SK-N-SH (cell line): ENCODE results near the gene CSF2RB. TPM values are rescaled to one million over a fixed set of nuclear protein-coding genes. Genes with fewer than 3 reads are reported as not detected.

Experiments used
- CTCF ChIA-PET: fragments of 300-600, 350-600 bp; formaldehyde crosslinking; extraction: SDS; loops from one replicate; lab custom pipeline; 2021; lab: Yijun Ruan, JAX
- POLR2A ChIA-PET: fragments of 350-600 bp; sonication (Branson Sonifier 250); formaldehyde crosslinking; extraction: SDS; loops from one replicate; lab custom pipeline; 2020; ENCODE audit warnings: antibody characterized with exemption, inconsistent platforms; lab: Yijun Ruan, JAX
- DNase-seq: peaks from one replicate; pipeline ENCODE4 v3.0.0; 2012
- H2AFZ ChIP-seq: fragments of 200-600 bp; sonication (generic); 2 replicates; pipeline ENCODE4 v1.8.1; 2016; ENCODE audit warnings: antibody characterized with exemption, mild to moderate bottlenecking, low read depth
- H3F3A ChIP-seq: fragments of 200-600 bp; sonication (generic); replicated peaks from 2 replicates; pipeline ENCODE3; 2016; ENCODE audit warnings: antibody characterized with exemption, mild to moderate bottlenecking; ENCODE audit not compliant: insufficient read depth
- H3K27ac ChIP-seq, 2 experiments: fragments of 200-500 bp in 1 of 2; fragments of 200-600 bp in 1 of 2; sonication (Bioruptor generic) in 1 of 2; sonication (generic), shearing (Covaris generic) in 1 of 2; 2 replicates each; pipeline versions ENCODE4 v1.5.1 to v1.6.1; 2014 to 2016; ENCODE audit warnings: low read depth in 2 of 2, inconsistent platforms in 1 of 2, low read length in 1 of 2, mild to moderate bottlenecking in 1 of 2, mixed read lengths in 1 of 2
- H3K27me3 ChIP-seq: fragments of 200-600 bp; sonication (generic), shearing (Covaris generic); 2 replicates; pipeline ENCODE4 v1.6.1; 2016; ENCODE audit warnings: mixed run types; ENCODE audit not compliant: insufficient read depth
- H3K36me3 ChIP-seq, 2 experiments: fragments of 200-500 bp in 1 of 2; fragments of 200-600 bp in 1 of 2; sonication (Bioruptor generic) in 1 of 2; sonication (generic) in 1 of 2; replicated peaks in 1 of 2; 2 replicates each; pipeline versions ENCODE3 to v1.5.1; 2014 to 2016; ENCODE audit warnings: low read length in 1 of 2, mild to moderate bottlenecking in 1 of 2; ENCODE audit not compliant: insufficient read depth in 2 of 2, control insufficient read depth in 1 of 2
- H3K4me1 ChIP-seq, 2 experiments: fragments of 200-500 bp in 1 of 2; fragments of 200-600 bp in 1 of 2; sonication (Bioruptor generic) in 1 of 2; sonication (generic), shearing (Covaris generic) in 1 of 2; 2 replicates each; pipeline versions ENCODE4 v1.5.1 to v1.6.1; 2014 to 2016; ENCODE audit warnings: low read depth in 1 of 2, low read length in 1 of 2, mixed run types in 1 of 2; ENCODE audit not compliant: insufficient read depth in 2 of 2, control insufficient read depth in 1 of 2
- H3K4me2 ChIP-seq: fragments of 200-600 bp; sonication (generic), shearing (Covaris generic); 2 replicates; pipeline ENCODE4 v1.6.1; 2017; ENCODE audit warnings: mixed run types
- H3K4me3 ChIP-seq, 2 experiments: fragments of 200-500 bp in 1 of 2; fragments of 200-600 bp in 1 of 2; sonication (Bioruptor generic) in 1 of 2; sonication (generic), shearing (Covaris generic) in 1 of 2; 2 replicates each; pipeline versions ENCODE4 v1.5.1 to v1.8.1; 2014 to 2016; ENCODE audit warnings: low read depth in 2 of 2, inconsistent platforms in 1 of 2, low read length in 1 of 2, mild to moderate bottlenecking in 1 of 2, mixed read lengths in 1 of 2, moderate library complexity in 1 of 2
- H3K79me2 ChIP-seq: fragments of 200-600 bp; sonication (generic); 2 replicates; pipeline ENCODE4 v1.8.1; 2017; ENCODE audit warnings: mild to moderate bottlenecking; ENCODE audit not compliant: insufficient read depth
- H3K9ac ChIP-seq: fragments of 200-600 bp; sonication (generic); 2 replicates; pipeline ENCODE4 v1.6.1; 2017; ENCODE audit warnings: mixed run types
- H3K9me2 ChIP-seq: fragments of 200-600 bp; sonication (generic); 2 replicates; pipeline ENCODE4 v1.6.1; 2017; ENCODE audit warnings: mixed run types
- H3K9me3 ChIP-seq: fragments of 200-600 bp; sonication (generic); 2 replicates; pipeline ENCODE4 v1.6.1; 2017; ENCODE audit warnings: mixed run types, mild to moderate bottlenecking, moderate library complexity
- H4K20me1 ChIP-seq: fragments of 200-600 bp; sonication (generic); 2 replicates; pipeline ENCODE4 v1.6.1; 2017; ENCODE audit warnings: mild to moderate bottlenecking, mixed run types; ENCODE audit not compliant: insufficient read depth
- CHD2 ChIP-seq: fragments of 150-350 bp; IDR thresholded peaks from 2 replicates; pipeline ENCODE4 v1.6.1; 2018; ENCODE audit warnings: low read length; ENCODE audit not compliant: partially characterized antibody
- EP300 ChIP-seq, 2 experiments: IDR thresholded peaks; 2 replicates each; pipeline versions ENCODE4 v1.4.0 to v1.6.1; 2012; ENCODE audit warnings: borderline replicate concordance in 1 of 2, low read depth in 1 of 2, low read length in 1 of 2
- FOSL2 ChIP-seq: IDR thresholded peaks from 2 replicates; pipeline ENCODE4 v1.4.0; 2012; ENCODE audit warnings: low read depth, mild to moderate bottlenecking, moderate library complexity, borderline replicate concordance
- FOXM1 ChIP-seq: IDR thresholded peaks from 2 replicates; pipeline ENCODE4 v1.4.0; 2012; ENCODE audit warnings: low read depth, mild to moderate bottlenecking
- NFIC ChIP-seq: IDR thresholded peaks from 2 replicates; pipeline ENCODE4 v1.4.0; 2012; ENCODE audit warnings: borderline replicate concordance
- NRF1 ChIP-seq: IDR thresholded peaks from 2 replicates; pipeline ENCODE4 v1.6.1; 2012; ENCODE audit warnings: low read depth, mild to moderate bottlenecking, low read length
- RAD21 ChIP-seq: IDR thresholded peaks from 2 replicates; pipeline ENCODE4 v1.6.1; 2012; ENCODE audit warnings: mild to moderate bottlenecking, low read length
- REST ChIP-seq: IDR thresholded peaks from 2 replicates; pipeline ENCODE4 v1.6.1; 2012; ENCODE audit warnings: mild to moderate bottlenecking, low read depth, low read length, moderate library complexity
- RFX5 ChIP-seq: IDR thresholded peaks from 2 replicates; pipeline ENCODE4 v1.6.1; 2012; ENCODE audit warnings: mild to moderate bottlenecking, improper control_type of control experiment, low read length
- RXRA ChIP-seq: IDR thresholded peaks from 2 replicates; pipeline ENCODE4 v1.4.0; 2012; ENCODE audit warnings: low read depth, mild to moderate bottlenecking, borderline replicate concordance
- SIN3A ChIP-seq: IDR thresholded peaks from 2 replicates; pipeline ENCODE4 v1.6.1; 2012; ENCODE audit warnings: low read depth, mild to moderate bottlenecking, low read length, moderate library complexity, borderline replicate concordance
- SMC3 ChIP-seq: IDR thresholded peaks from 2 replicates; pipeline ENCODE4 v1.6.1; 2012; ENCODE audit warnings: low read depth, low read length, improper control_type of control experiment
- WGBS: methylation state at CpG from one replicate; pipeline ENCODE4 v1.1.6; 2017; ENCODE audit warnings: low lambda C conversion rate; 5-methylcytosine and 5-hydroxymethylcytosine counted together
- polyA plus RNA-seq, 3 experiments: library from polyadenylated mRNA; depleted of rRNA; stranded (reverse); fragments of >200 nt; gene quantifications; 2 replicates each; pipeline ENCODE4 v1.2.3, GENCODE V29; 2012
- TF ChIP-seq, protein P1 (sequence below): fragments of 150-350 bp; IDR thresholded peaks from 2 replicates; pipeline ENCODE4 v1.6.1; 2017; ENCODE audit warnings: antibody characterized with exemption, low read length, low read depth, borderline replicate concordance

Gene CSF2RB
- polyA plus RNA-seq, 1 of the 3 experiments (the other 2 are of a cell fraction), result not detected

- Histone ChIP-seq H3K4me1 (no peaks in the 10 kb centered on the region), H3K27me3 (peaks cover 13% of the 10 kb centered on the region; the same call in 1 of the 2 replicates), H3F3A (no peaks in the 10 kb centered on the region), H3K36me3 (no peaks in the 10 kb centered on the region), H3K9me2 (no peaks in the 10 kb centered on the region), H3K79me2 (no peaks in the 10 kb centered on the region), H3K4me2 (no peak overlapping the region), H3K9ac (no peak overlapping the region), H3K9me3 (no peaks in the 10 kb centered on the region), H4K20me1 (no peaks in the 10 kb centered on the region), H3K27ac (no peak overlapping the region), H3K4me3 (no peak overlapping the region), H2AFZ (no peak overlapping the region)
- TF ChIP-seq SMC3 (no peak), SIN3A (no peak), FOSL2 (no peak), RFX5 (no peak), NRF1 (no peak), CHD2 (no peak), RXRA (no peak), FOXM1 (no peak), REST (no peak), RAD21 (no peak)
- TF ChIP-seq, protein P1, sequence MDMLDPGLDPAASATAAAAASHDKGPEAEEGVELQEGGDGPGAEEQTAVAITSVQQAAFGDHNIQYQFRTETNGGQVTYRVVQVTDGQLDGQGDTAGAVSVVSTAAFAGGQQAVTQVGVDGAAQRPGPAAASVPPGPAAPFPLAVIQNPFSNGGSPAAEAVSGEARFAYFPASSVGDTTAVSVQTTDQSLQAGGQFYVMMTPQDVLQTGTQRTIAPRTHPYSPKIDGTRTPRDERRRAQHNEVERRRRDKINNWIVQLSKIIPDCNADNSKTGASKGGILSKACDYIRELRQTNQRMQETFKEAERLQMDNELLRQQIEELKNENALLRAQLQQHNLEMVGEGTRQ, result no peak
- WGBS, result 58% methylated on average over 10 of the region's 14 CpGs
- POLR2A ChIA-PET, result no interaction called here
- CTCF ChIA-PET, result interaction anchor here (0.9 to 1.5 kb wide), 2 partner anchors 63 to 81 kb away, joined by 3 to 4 read pairs; no protein-coding TSS in a partner anchor
- no peak for DNase-seq
These were observed 24.0 kb downstream of the CSF2RB start for GRCh38 chr22:36937319-36938027.

- Histone ChIP-seq H3K9ac (no peak overlapping the region), H3K4me2 (no peak overlapping the region), H3K27me3 (peaks cover 13% of the 10 kb centered on the region; the same call in 1 of the 2 replicates), H2AFZ (no peak overlapping the region), H3K9me3 (no peaks in the 10 kb centered on the region), H3F3A (no peaks in the 10 kb centered on the region), H3K36me3 (no peaks in the 10 kb centered on the region), H3K9me2 (no peaks in the 10 kb centered on the region), H3K4me1 (no peaks in the 10 kb centered on the region), H3K79me2 (no peaks in the 10 kb centered on the region), H3K27ac (no peak overlapping the region), H4K20me1 (no peaks in the 10 kb centered on the region), H3K4me3 (no peak overlapping the region)
- 52% methylated on average over 8 of the region's 12 CpGs for WGBS
- ChIA-PET POLR2A (no interaction called here), CTCF (interaction anchor here (1.5 kb wide), 1 partner anchor 82 kb away, joined by 4 read pairs; no protein-coding TSS in a partner anchor)
- no peak for DNase-seq
- TF ChIP-seq RAD21 (no peak), EP300 (IDR thresholded peaks at IDR 0.05; ENCODE audit: borderline replicate concordance in 1 of 2, low read depth in 1 of 2, low read length in 1 of 2) (no peak), REST (no peak), NFIC (no peak)
These were observed 24.6 kb downstream of the CSF2RB start for GRCh38 chr22:36938028-36938425.
